GM19328 (cell line): ENCODE measurements around the gene KLHDC7B.
A peak's percentile ranks its signal among the peaks of the same experiment; 100 is the strongest.

Source experiments
- ATAC-seq: cut with Tn5 transposase; IDR thresholded peaks from one replicate; pipeline ENCODE4 v1.9.1; 2021; ENCODE audit warnings: mild to moderate bottlenecking, moderate library complexity; ENCODE audit not compliant: unreplicated experiment

KLHDC7B gene

GRCh38 chr22:50571264-50572175 lies 25.8 kb downstream of the KLHDC7B start:
- no peak for ATAC-seq

GRCh38 chr22:50572965-50573364 lies 27.3 kb downstream of the KLHDC7B start:
- ATAC-seq = no peak

- ATAC-seq = no peak
These were observed 28.0 kb downstream of the KLHDC7B start for GRCh38 chr22:50573491-50574382.

DNA sequence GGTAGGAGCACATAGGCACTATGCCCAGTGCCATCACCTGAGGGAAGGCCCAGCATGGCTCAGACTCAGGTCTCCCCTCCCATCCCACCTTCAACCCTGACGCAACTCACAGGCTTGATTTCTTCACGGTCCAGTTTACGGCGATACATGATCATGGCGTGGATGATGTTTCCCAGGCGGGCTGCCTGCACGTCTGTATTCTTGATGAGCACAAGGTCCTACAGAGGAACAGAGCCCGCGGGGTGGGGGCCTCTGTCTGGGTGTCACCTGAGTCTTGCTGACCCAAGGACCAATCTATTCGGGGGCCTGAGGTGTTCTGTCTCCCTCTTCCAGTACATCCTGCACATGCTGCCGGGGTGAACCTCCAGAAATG lies 28.7 kb downstream of the KLHDC7B start:
- no peak for ATAC-seq

- ATAC-seq = no peak
These were observed 29.8 kb downstream of the KLHDC7B start for GRCh38 chr22:50575426-50575941.

DNA sequence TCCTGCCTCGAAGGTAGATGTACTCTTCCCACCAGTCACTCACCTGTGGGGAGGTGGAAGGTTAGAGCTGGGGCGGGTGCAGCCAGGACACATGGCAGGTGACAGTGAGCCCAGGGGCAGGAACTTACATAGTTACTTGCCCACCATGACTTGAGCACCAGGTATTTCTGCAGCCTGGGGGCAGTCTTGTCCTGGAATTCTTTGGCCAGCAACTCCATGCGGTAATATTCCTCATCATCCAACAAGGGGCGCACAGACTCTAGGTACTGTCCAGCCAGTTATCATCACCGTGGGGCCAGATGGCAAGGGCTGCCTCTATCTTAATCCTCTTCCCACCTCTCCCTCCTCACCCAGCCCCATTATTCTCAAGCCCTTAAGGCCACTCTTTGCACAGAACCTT lies 30.4 kb downstream of the KLHDC7B start:
- ATAC-seq = no peak

GRCh38 chr22:50576806-50577696 lies 31.4 kb downstream of the KLHDC7B start:
- ATAC-seq = no peak

- no peak for ATAC-seq
These were observed 31.9 kb downstream of the KLHDC7B start for GRCh38 chr22:50577697-50577986.

DNA sequence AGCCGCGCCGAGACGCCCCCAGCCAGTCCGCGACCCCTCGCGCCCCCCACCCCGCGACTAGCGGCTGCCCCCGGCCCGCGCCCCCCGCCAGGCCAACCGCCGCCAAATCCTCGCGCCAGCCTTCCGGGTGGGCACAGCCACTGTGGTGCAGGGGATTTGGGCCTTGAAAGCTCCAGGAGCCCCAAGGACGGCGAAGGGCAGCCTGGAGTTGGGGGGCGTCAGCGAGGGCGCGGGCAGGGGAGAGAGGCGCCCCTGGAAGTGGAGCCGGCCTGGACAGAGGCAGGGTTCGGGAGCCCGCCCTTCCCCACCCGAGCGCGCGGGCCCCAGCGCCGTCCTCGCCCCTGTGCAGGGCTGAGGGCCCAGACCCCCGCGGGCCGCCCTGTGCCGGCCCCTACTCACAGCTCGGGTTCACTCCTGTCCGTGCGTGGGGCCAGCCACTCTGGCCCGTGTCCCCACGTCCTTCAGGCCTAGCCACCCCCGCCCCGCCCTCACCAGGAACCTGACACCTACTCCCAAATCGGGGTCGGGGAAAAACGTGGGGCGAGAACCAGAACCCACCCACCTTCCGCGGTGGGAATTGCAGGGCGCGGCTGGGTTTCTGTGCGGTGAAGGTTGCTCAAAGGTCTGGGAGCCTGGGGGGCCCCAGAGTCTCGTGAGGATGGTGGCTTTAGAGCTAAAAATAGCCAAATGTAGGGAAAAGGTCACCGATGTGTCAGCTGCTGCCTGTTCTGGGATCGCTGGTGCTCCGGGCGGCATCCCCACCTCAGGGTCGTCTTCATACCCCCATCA lies 32.5 kb downstream of the KLHDC7B start, which contains the start of gene CPT1B:
Gene CPT1B (minus strand): TSS at position 441 of the 789 bp plus-strand sequence. CDS start 512 bp downstream, outside the sequence.
- no peak for ATAC-seq

- no peak for ATAC-seq
These were observed 33.1 kb downstream of the KLHDC7B start for GRCh38 chr22:50578776-50579310.

GRCh38 chr22:50579752-50580151 lies 34.1 kb downstream of the KLHDC7B start:
- no peak for ATAC-seq

GRCh38 chr22:50581031-50581949 lies 35.6 kb downstream of the KLHDC7B start:
- no peak for ATAC-seq

DNA sequence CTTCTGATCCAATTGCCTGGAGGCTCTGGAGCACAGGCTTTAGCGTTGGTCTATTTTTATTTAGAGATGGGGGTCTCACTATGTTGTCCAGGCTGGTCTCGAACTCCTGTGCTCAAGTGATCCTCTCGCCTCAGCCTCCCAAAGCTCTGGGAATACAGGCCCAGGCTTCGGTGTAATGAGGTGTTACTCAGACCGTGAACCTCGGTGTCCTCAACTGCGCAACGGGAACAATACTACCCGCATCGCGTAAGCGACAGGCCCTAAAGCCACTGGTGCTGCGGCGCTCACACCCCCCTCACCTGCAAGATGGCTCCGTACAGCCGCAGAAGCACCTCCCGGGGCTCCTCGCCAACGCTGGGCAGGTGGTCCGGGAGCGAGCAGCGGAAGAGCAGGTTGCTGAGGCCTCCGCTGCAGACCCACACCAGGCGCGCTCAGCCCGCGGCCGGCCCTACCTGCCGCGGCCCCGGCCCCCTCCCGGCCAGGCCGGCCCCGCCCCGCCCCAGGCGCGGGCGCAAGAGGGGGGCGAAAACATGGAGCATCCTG lies 36.3 kb downstream of the KLHDC7B start:
- ATAC-seq = peak; percentile 23

DNA sequence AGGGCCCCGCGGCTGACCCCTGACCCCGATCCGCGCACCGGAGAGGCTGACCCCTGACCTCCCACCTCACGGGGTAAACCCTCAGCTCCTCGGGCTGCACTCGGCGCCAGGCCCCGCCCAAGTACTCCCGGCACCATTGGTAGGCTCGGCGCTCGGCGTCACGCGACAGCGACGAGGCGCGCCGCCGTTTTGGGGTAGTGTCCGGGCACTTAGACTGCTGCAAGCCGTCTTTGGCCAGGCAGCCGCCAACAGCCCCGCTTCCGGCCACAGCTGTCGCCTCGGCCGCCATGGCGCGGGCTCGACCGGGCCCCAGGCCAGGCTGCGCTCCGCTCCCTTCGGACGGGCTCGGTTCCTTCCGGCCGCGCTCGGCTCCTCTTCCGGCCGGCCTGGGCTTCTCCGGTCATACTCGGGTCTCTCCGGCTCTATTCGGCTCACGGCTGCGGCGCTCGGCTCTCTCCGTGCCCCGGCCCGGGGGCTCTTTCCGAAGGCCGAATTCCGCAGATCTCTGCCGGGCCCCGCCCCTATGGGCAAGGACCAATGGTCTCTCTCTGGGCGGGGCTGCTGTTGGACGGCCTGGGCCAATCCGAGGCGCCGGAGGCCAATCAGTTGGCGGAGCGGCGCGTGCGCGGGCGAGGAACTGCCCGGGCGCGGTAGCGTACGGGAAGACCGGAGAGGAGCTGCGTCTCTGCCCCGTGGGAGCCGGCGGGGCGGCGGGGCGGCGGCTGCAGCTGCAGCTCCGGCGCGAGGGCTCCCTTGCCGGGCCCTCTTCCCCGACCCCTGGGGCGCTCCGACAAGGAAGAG lies 37.0 kb downstream of the KLHDC7B start, which contains the start of gene CHKB:
Gene CHKB (minus strand): TSS at position 357 of the 801 bp plus-strand sequence. CDS start 68 bp downstream, at position 289.
- peak; percentile 86 for ATAC-seq

- peak; percentile 24 for ATAC-seq
These were observed 37.7 kb downstream of the KLHDC7B start for GRCh38 chr22:50583294-50583861.

GRCh38 chr22:50584106-50585096 lies 38.7 kb downstream of the KLHDC7B start:
- ATAC-seq = no peak
